Trophoblast cell (in vitro differentiated cells and primary cell): ENCODE data around the gene ZNF207.

Experiments
- DNase-seq, 2 donors: peaks; one replicate each; pipeline ENCODE4 v3.0.0-alpha.2; 2016
- H2AFZ ChIP-seq: 2 replicates; pipeline ENCODE4 v1.6.1; 2013; ENCODE audit warnings: low read length, moderate library complexity, mild to moderate bottlenecking; ENCODE audit not compliant: insufficient read depth, poor library complexity
- H2AK5ac ChIP-seq: 2 replicates; pipeline ENCODE4 v1.6.1; 2013; ENCODE audit warnings: mild to moderate bottlenecking, low read length
- H2BK120ac ChIP-seq: 2 replicates; pipeline ENCODE4 v1.6.1; 2013; ENCODE audit warnings: low read length, mild to moderate bottlenecking, moderate library complexity; ENCODE audit not compliant: insufficient read depth, poor library complexity
- H2BK12ac ChIP-seq: 2 replicates; pipeline ENCODE4 v1.6.1; 2013; ENCODE audit warnings: mild to moderate bottlenecking, low read length, moderate library complexity
- H2BK5ac ChIP-seq: 2 replicates; pipeline ENCODE4 v1.6.1; 2013; ENCODE audit warnings: low read length, low read depth, moderate library complexity, mild to moderate bottlenecking; ENCODE audit not compliant: poor library complexity
- H3K14ac ChIP-seq: 2 replicates; pipeline ENCODE4 v1.6.1; 2013; ENCODE audit warnings: mild to moderate bottlenecking, low read length
- H3K18ac ChIP-seq: 2 replicates; pipeline ENCODE4 v1.6.1; 2013; ENCODE audit warnings: mild to moderate bottlenecking, low read length
- H3K23ac ChIP-seq: 2 replicates; pipeline ENCODE4 v1.6.1; 2013; ENCODE audit warnings: low read length
- H3K27ac ChIP-seq: 2 replicates; pipeline ENCODE4 v1.5.1; 2013; ENCODE audit warnings: low read depth, mild to moderate bottlenecking, inconsistent platforms, low read length, moderate library complexity
- H3K27me3 ChIP-seq: 2 replicates; pipeline ENCODE4 v1.6.1; 2013; ENCODE audit warnings: inconsistent platforms, mild to moderate bottlenecking, low read length, moderate library complexity; ENCODE audit not compliant: insufficient read depth
- H3K36me3 ChIP-seq, 2 experiments: 1 replicate in 1 of 2; 2 replicates in 1 of 2; pipeline ENCODE4 v1.6.1; 2013; ENCODE audit warnings: low read length in 2 of 2, mild to moderate bottlenecking in 2 of 2, moderate library complexity in 1 of 2; ENCODE audit not compliant: insufficient read depth in 2 of 2, control insufficient read depth in 1 of 2
- H3K4ac ChIP-seq: 2 replicates; pipeline ENCODE4 v1.6.1; 2013; ENCODE audit warnings: low read depth, mild to moderate bottlenecking, low read length, moderate library complexity
- H3K4me1 ChIP-seq, 2 experiments: 1 replicate in 1 of 2; 2 replicates in 1 of 2; pipeline ENCODE4 v1.6.1; 2013; ENCODE audit warnings: low read length in 2 of 2, mild to moderate bottlenecking in 2 of 2, moderate library complexity in 1 of 2; ENCODE audit not compliant: insufficient read depth in 2 of 2, control insufficient read depth in 1 of 2
- H3K4me2 ChIP-seq: 2 replicates; pipeline ENCODE4 v1.6.1; 2013; ENCODE audit warnings: inconsistent platforms, mild to moderate bottlenecking, low read length, moderate library complexity
- H3K4me3 ChIP-seq: 2 replicates; pipeline ENCODE4 v1.5.1; 2013; ENCODE audit warnings: mild to moderate bottlenecking, low read depth, low read length, inconsistent platforms
- H3K79me1 ChIP-seq: one replicate; pipeline ENCODE4 v1.6.1; 2013; ENCODE audit warnings: low read length
- H3K79me2 ChIP-seq: 2 replicates; pipeline ENCODE4 v1.6.1; 2013; ENCODE audit warnings: low read length, mild to moderate bottlenecking; ENCODE audit not compliant: control insufficient read depth, insufficient read depth, poor library complexity
- H3K9ac ChIP-seq: 2 replicates; pipeline ENCODE4 v1.6.1; 2013; ENCODE audit warnings: mild to moderate bottlenecking, low read length
- H3K9me3 ChIP-seq: 2 replicates; pipeline ENCODE4 v1.6.1; 2013; ENCODE audit warnings: low read depth, mild to moderate bottlenecking, control low read depth, inconsistent platforms, low read length; ENCODE audit not compliant: insufficient read depth
- H4K12ac ChIP-seq: 2 replicates; pipeline ENCODE4 v1.6.1; 2013; ENCODE audit warnings: low read depth, mild to moderate bottlenecking, low read length, moderate library complexity
- H4K8ac ChIP-seq: 2 replicates; pipeline ENCODE4 v1.6.1; 2013; ENCODE audit warnings: low read depth, mild to moderate bottlenecking, low read length, moderate library complexity
- H4K91ac ChIP-seq: one replicate; pipeline ENCODE4 v1.6.1; 2013; ENCODE audit warnings: low read depth, mild to moderate bottlenecking, low read length, moderate library complexity
- WGBS: extraction: QIAGEN DNeasy Blood & Tissue Kit; methylation state at CpG from one replicate; pipeline ENCODE4 v1.1.7; 2013; ENCODE audit warnings: missing lambda C conversion rate; ENCODE audit not compliant: insufficient read length, insufficient coverage; ENCODE audit errors: extremely low coverage; 5-methylcytosine and 5-hydroxymethylcytosine counted together

The ZNF207 gene

GRCh38 chr17:32305049-32305448, 44.9 kb upstream of the ZNF207 start:
- Histone ChIP-seq H2BK12ac (no peak overlapping the region), H2AK5ac (no peak overlapping the region), H3K18ac (no peak overlapping the region), H3K79me1 (no peaks in the 10 kb centered on the region), H3K27me3 (no peaks in the 10 kb centered on the region), H3K36me3 (no peaks in the 10 kb centered on the region), H4K8ac (no peak overlapping the region), H4K91ac (no peak overlapping the region), H3K23ac (no peak overlapping the region), H3K79me2 (no peaks in the 10 kb centered on the region), H3K27ac (no peak overlapping the region), H3K4me2 (no peak overlapping the region), H3K4me1 (peaks cover 11% of the 10 kb centered on the region in 2 experiments), H3K9me3 (no peaks in the 10 kb centered on the region), H3K14ac (no peak overlapping the region), H3K9ac (no peak overlapping the region), H2BK5ac (no peak overlapping the region), H2AFZ (no peak overlapping the region), H3K4ac (no peak overlapping the region), H2BK120ac (no peak overlapping the region), H3K4me3 (no peak overlapping the region), H4K12ac (no peak overlapping the region)
- DNase-seq: no peak
- no CpG with 5 or more reads among the region's 9 CpGs for WGBS

- DNase-seq: no peak
- no peak overlapping the region for H4K8ac ChIP-seq
- no peaks in the 10 kb centered on the region for H3K79me2 ChIP-seq
Observed at GRCh38 chr17:32307658-32308057, 42.3 kb upstream of the ZNF207 start.

GRCh38 chr17:32311028-32311536, 38.9 kb upstream of the ZNF207 start:
- Histone ChIP-seq H3K18ac (no peak overlapping the region), H3K9ac (no peak overlapping the region), H3K4ac (no peak overlapping the region), H3K23ac (no peak overlapping the region), H3K9me3 (no peaks in the 10 kb centered on the region), H2BK5ac (no peak overlapping the region), H4K91ac (no peak overlapping the region), H3K79me1 (no peaks in the 10 kb centered on the region), H2BK12ac (no peak overlapping the region), H2AFZ (no peak overlapping the region), H3K4me2 (no peak overlapping the region), H3K27me3 (no peaks in the 10 kb centered on the region), H2AK5ac (no peak overlapping the region), H3K27ac (no peak overlapping the region), H2BK120ac (no peak overlapping the region), H3K79me2 (no peaks in the 10 kb centered on the region), H3K4me1 (no peaks in the 10 kb centered on the region), H3K14ac (no peak overlapping the region), H4K8ac (no peak overlapping the region), H4K12ac (no peak overlapping the region), H3K36me3 (no peaks in the 10 kb centered on the region), H3K4me3 (no peak overlapping the region)
- DNase-seq: no peak
- WGBS: no CpG with 5 or more reads among the region's 9 CpGs

More at GRCh38 chr17:32307658-32308057, 42.3 kb upstream of the ZNF207 start:
- Histone ChIP-seq H3K14ac (no peak overlapping the region), H3K9ac (no peak overlapping the region), H3K4me2 (no peak overlapping the region), H2BK120ac (no peak overlapping the region), H3K36me3 (no peaks in the 10 kb centered on the region), H3K23ac (no peak overlapping the region), H3K79me1 (no peaks in the 10 kb centered on the region), H3K4me1 (peaks cover 9 to 11% of the 10 kb centered on the region in 2 experiments), H3K27me3 (no peaks in the 10 kb centered on the region), H2BK5ac (no peak overlapping the region), H4K91ac (no peak overlapping the region), H3K4me3 (no peak overlapping the region), H3K4ac (no peak overlapping the region), H2AK5ac (no peak overlapping the region), H2AFZ (no peak overlapping the region), H2BK12ac (no peak overlapping the region), H3K9me3 (no peaks in the 10 kb centered on the region), H3K27ac (no peak overlapping the region), H3K18ac (no peak overlapping the region), H4K12ac (no peak overlapping the region)
- no CpG with 5 or more reads among the region's 4 CpGs for WGBS

GRCh38 chr17:32314636-32315035, 35.3 kb upstream of the ZNF207 start:
- H2AK5ac ChIP-seq: no peak overlapping the region
- H2BK120ac ChIP-seq: no peak overlapping the region
- H3K9me3 ChIP-seq: no peaks in the 10 kb centered on the region
- no peak overlapping the region for H2AFZ ChIP-seq
- no peak overlapping the region for H3K4ac ChIP-seq
- H3K27me3 ChIP-seq: no peaks in the 10 kb centered on the region
- H4K91ac ChIP-seq: no peak overlapping the region
- H3K36me3 ChIP-seq: no peaks in the 10 kb centered on the region
- no peak overlapping the region for H3K23ac ChIP-seq
- no peak for DNase-seq
- no peaks in the 10 kb centered on the region for H3K79me2 ChIP-seq
- no peak overlapping the region for H3K4me3 ChIP-seq
- H2BK12ac ChIP-seq: no peak overlapping the region
- no peaks in the 10 kb centered on the region for H3K4me1 ChIP-seq
- no peak overlapping the region for H2BK5ac ChIP-seq
- H3K18ac ChIP-seq: no peak overlapping the region
- WGBS: no CpG with 5 or more reads among the region's 9 CpGs
- H3K79me1 ChIP-seq: no peaks in the 10 kb centered on the region
- no peak overlapping the region for H3K4me2 ChIP-seq
- H3K14ac ChIP-seq: no peak overlapping the region
- H4K12ac ChIP-seq: no peak overlapping the region
- no peak overlapping the region for H4K8ac ChIP-seq
- H3K9ac ChIP-seq: no peak overlapping the region
- H3K27ac ChIP-seq: no peak overlapping the region
